Common myeloid progenitor, CD34-positive (primary cell): ENCODE results near the gene APBA2.

Source experiments
- CTCF ChIA-PET: fragments of 350-600 bp; sonication (Branson Sonifier 250); formaldehyde crosslinking; loops from one replicate; lab custom pipeline; 2021; ENCODE audit warnings: antibody characterized with exemption; lab: Charles Lee
- POLR2A ChIA-PET: fragments of 350-600 bp; sonication (Branson Sonifier 250); formaldehyde crosslinking; loops from one replicate; lab custom pipeline; 2021; ENCODE audit warnings: antibody characterized with exemption; lab: Charles Lee
- DNase-seq, 3 donors: peaks; one replicate each; pipeline versions ENCODE4 v3.0.0 to v3.0.0-alpha.2; 2013
- H3K27ac ChIP-seq, 2 experiments: 1 replicate in 1 of 2; 2 replicates in 1 of 2; pipeline ENCODE4 v1.7.0; 2013; ENCODE audit warnings: inconsistent platforms in 2 of 2, low read length in 2 of 2, mild to moderate bottlenecking in 2 of 2, low read depth in 1 of 2, moderate library complexity in 1 of 2; ENCODE audit not compliant: severe bottlenecking in 2 of 2, insufficient read depth in 1 of 2, poor library complexity in 1 of 2
- H3K27me3 ChIP-seq, 5 experiments: replicated peaks in 2 of 5; 1 replicate in 3 of 5; 2 replicates in 2 of 5; pipeline versions ENCODE4 v1.6.1 to v1.7.0; 2013; ENCODE audit warnings: low read length in 4 of 5, mild to moderate bottlenecking in 2 of 5, moderate library complexity in 2 of 5, inconsistent platforms in 1 of 5; ENCODE audit not compliant: insufficient read depth in 5 of 5, control insufficient read depth in 4 of 5
- H3K36me3 ChIP-seq, 4 experiments: 1 replicate in 2 of 4; 2 replicates in 2 of 4; pipeline versions ENCODE4 v1.6.1 to v1.7.0; 2013; ENCODE audit warnings: low read length in 3 of 4, control low read depth in 1 of 4, mild to moderate bottlenecking in 1 of 4; ENCODE audit not compliant: control insufficient read depth in 4 of 4, insufficient read depth in 4 of 4
- H3K4me1 ChIP-seq, 4 experiments: 1 replicate in 3 of 4; 2 replicates in 1 of 4; pipeline versions ENCODE4 v1.6.1 to v1.7.1; 2013; ENCODE audit warnings: low read length in 3 of 4, mild to moderate bottlenecking in 3 of 4, control low read depth in 1 of 4, inconsistent platforms in 1 of 4, moderate library complexity in 1 of 4; ENCODE audit not compliant: control insufficient read depth in 4 of 4, insufficient read depth in 4 of 4; ENCODE audit errors: control extremely low read depth in 1 of 4
- H3K4me3 ChIP-seq, 7 experiments: 1 replicate in 4 of 7; 2 replicates in 3 of 7; pipeline versions ENCODE4 v1.5.1 to v1.7.0; 2013; ENCODE audit warnings: mild to moderate bottlenecking in 7 of 7, low read length in 6 of 7, moderate library complexity in 6 of 7, inconsistent platforms in 2 of 7, low read depth in 2 of 7, control low read depth in 1 of 7; ENCODE audit not compliant: insufficient read depth in 4 of 7, control insufficient read depth in 1 of 7; ENCODE audit errors: extremely low read depth in 1 of 7
- H3K9me3 ChIP-seq, 5 experiments: 1 replicate in 4 of 5; 2 replicates in 1 of 5; pipeline versions ENCODE4 v1.6.1 to v1.7.1; 2013; ENCODE audit warnings: low read length in 4 of 5, mild to moderate bottlenecking in 2 of 5, inconsistent platforms in 1 of 5, low read depth in 1 of 5, moderate library complexity in 1 of 5; ENCODE audit not compliant: control insufficient read depth in 4 of 5, insufficient read depth in 2 of 5; ENCODE audit errors: control extremely low read depth in 1 of 5
- WGBS: methylation state at CpG from one replicate; pipeline ENCODE4 v1.1.5; 2013; ENCODE audit not compliant: insufficient coverage; 5-methylcytosine and 5-hydroxymethylcytosine counted together

APBA2 gene

GRCh38 chr15:29106551-29107290 is 220.9 kb downstream of the APBA2 start:
- no peak for DNase-seq
- H3K27ac ChIP-seq = no peak overlapping the region
- H3K9me3 ChIP-seq = no peaks in the 10 kb centered on the region
- ChIA-PET CTCF (no interaction called here), POLR2A (no interaction called here)
- H3K27me3 ChIP-seq = peaks cover 0 to 4% (median 0%) of the 10 kb centered on the region in 5 experiments
- WGBS = 93% methylated on average over 19 of the region's 21 CpGs
- H3K4me1 ChIP-seq = peaks cover 0 to 12% (median 5%) of the 10 kb centered on the region in 4 experiments
- H3K4me3 ChIP-seq = no peak overlapping the region
- no peaks in the 10 kb centered on the region for H3K36me3 ChIP-seq

GRCh38 chr15:29107291-29107890 is 221.6 kb downstream of the APBA2 start:
- H3K27ac ChIP-seq = no peak overlapping the region
- peaks cover 0 to 4% (median 0%) of the 10 kb centered on the region in 5 experiments for H3K27me3 ChIP-seq
- ChIA-PET CTCF (interaction anchor here (1.3 kb wide), 1 partner anchor 17 kb away, joined by 3 read pairs; no protein-coding TSS in a partner anchor), POLR2A (no interaction called here)
- H3K4me1 ChIP-seq = peaks cover 0 to 10% (median 5%) of the 10 kb centered on the region in 4 experiments
- H3K36me3 ChIP-seq = no peaks in the 10 kb centered on the region
- no peak overlapping the region for H3K4me3 ChIP-seq
- no peaks in the 10 kb centered on the region for H3K9me3 ChIP-seq
- no peak for DNase-seq
- WGBS = 87% methylated on average over 12 of the region's 19 CpGs

- ChIA-PET POLR2A (no interaction called here), CTCF (interaction anchor here (0.8 to 1.4 kb wide), 3 partner anchors 8 to 18 kb away, joined by 3 to 4 read pairs (median 3); no protein-coding TSS in a partner anchor)
- Histone ChIP-seq H3K9me3 (no peaks in the 10 kb centered on the region), H3K36me3 (no peaks in the 10 kb centered on the region), H3K4me1 (peaks cover 0 to 10% (median 5%) of the 10 kb centered on the region in 4 experiments), H3K4me3 (no peak overlapping the region), H3K27me3 (peaks cover 0 to 6% (median 0%) of the 10 kb centered on the region in 5 experiments), H3K27ac (no peak overlapping the region)
- WGBS = 95% methylated on average over 15 of the region's 15 CpGs
- no peak for DNase-seq
Measured at GRCh38 chr15:29107971-29108645, 222.3 kb downstream of the APBA2 start.

- no peak for DNase-seq
- ChIA-PET POLR2A (no interaction called here), CTCF (interaction anchor here (1.3 to 2.1 kb wide), 2 partner anchors 9 to 10 kb away, joined by 3 to 6 read pairs; no protein-coding TSS in a partner anchor)
- 100% methylated on average over 10 of the region's 10 CpGs for WGBS
- H3K4me3 ChIP-seq = no peak overlapping the region
- no peak overlapping the region for H3K27ac ChIP-seq
- no peaks in the 10 kb centered on the region for H3K9me3 ChIP-seq
- no peaks in the 10 kb centered on the region for H3K36me3 ChIP-seq
- H3K4me1 ChIP-seq = peaks cover 0 to 4% (median 3%) of the 10 kb centered on the region in 4 experiments
- peaks cover 0 to 7% (median 0%) of the 10 kb centered on the region in 5 experiments for H3K27me3 ChIP-seq
Measured at GRCh38 chr15:29109762-29110161, 224.0 kb downstream of the APBA2 start.

DNA sequence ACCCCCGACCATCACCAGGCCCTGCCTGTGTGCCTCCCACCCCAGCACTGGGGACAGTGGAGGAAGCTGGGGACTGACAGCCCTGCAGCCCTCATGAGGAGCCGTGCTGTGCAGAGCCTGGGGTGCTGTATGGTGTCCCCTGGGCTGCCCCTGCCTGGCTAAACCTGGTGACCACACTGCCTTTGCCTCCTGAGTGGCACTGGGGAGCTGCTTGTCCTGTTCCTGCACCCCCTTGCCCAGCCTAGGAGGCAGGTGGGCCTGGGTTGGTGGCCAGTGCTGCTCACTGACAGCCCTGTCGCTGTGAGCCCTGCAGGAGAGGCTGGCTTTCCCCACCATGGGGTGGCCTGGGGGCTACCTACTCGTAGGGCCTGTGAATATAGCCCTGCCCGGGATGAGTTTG is 224.4 kb downstream of the APBA2 start:
- CTCF ChIA-PET = interaction anchor here (0.8 to 2.1 kb wide), 4 partner anchors 8 to 12 kb away, joined by 3 to 6 read pairs (median 4); no protein-coding TSS in a partner anchor
- no peak for DNase-seq

GRCh38 chr15:29110733-29111132 is 225.0 kb downstream of the APBA2 start:
- H3K27me3 ChIP-seq = peaks cover 0 to 7% (median 0%) of the 10 kb centered on the region in 5 experiments
- peaks cover 0 to 11% (median 9%) of the 10 kb centered on the region in 4 experiments for H3K4me1 ChIP-seq
- 94% methylated on average over 9 of the region's 9 CpGs for WGBS
- ChIA-PET POLR2A (no interaction called here), CTCF (interaction anchor here (0.8 to 2.1 kb wide), 4 partner anchors 8 to 11 kb away, joined by 3 to 6 read pairs (median 4); no protein-coding TSS in a partner anchor)
- H3K27ac ChIP-seq = no peak overlapping the region
- no peaks in the 10 kb centered on the region for H3K36me3 ChIP-seq
- no peak for DNase-seq
- no peaks in the 10 kb centered on the region for H3K9me3 ChIP-seq
- H3K4me3 ChIP-seq = no peak overlapping the region

More for the DNA sequence above, 224.4 kb downstream of the APBA2 start:
- POLR2A ChIA-PET = no interaction called here
- Histone ChIP-seq H3K4me3 (no peak overlapping the region), H3K4me1 (peaks cover 0 to 6% (median 5%) of the 10 kb centered on the region in 4 experiments), H3K36me3 (no peaks in the 10 kb centered on the region), H3K9me3 (no peaks in the 10 kb centered on the region), H3K27ac (no peak overlapping the region), H3K27me3 (peaks cover 0 to 7% (median 0%) of the 10 kb centered on the region in 5 experiments)
- 90% methylated on average over 3 of the region's 5 CpGs for WGBS
